HepG2 (cell line): Measurements from ENCODE around the gene RAMP3. TPM values are rescaled to one million over a fixed set of nuclear protein-coding genes. Genes with fewer than 3 reads are reported as not detected.

Source experiments
- ATAC-seq: fragments of 200-7000 bp; cut with Tn5 transposase; 3 replicates; pipeline ENCODE4 v1.9.1; 2020; ENCODE audit warnings: mild to moderate bottlenecking, moderate library complexity
- BruUV-seq: library from RNA; stranded (reverse); fragments of 400-500 nt; replicated peaks from 2 replicates; lab custom pipeline; 2021; lab: Mats Ljungman, UMichigan
- CTCF ChIA-PET: fragments of 300-600 bp; formaldehyde crosslinking; extraction: SDS; loops from one replicate; lab custom pipeline; 2021; ENCODE audit warnings: low total read pairs, inconsistent platforms, low intra/inter-chr PET ratio; lab: Yijun Ruan, JAX
- POLR2A ChIA-PET: fragments of 350-600 bp; sonication (Branson Sonifier 250); formaldehyde crosslinking; loops from one replicate; lab custom pipeline; 2020; ENCODE audit warnings: antibody characterized with exemption, inconsistent platforms; lab: Yijun Ruan, JAX
- DNase-seq: peaks from one replicate; pipeline ENCODE4 v3.0.0-alpha.2; 2015; ENCODE audit warnings: low spot score
- FAIRE-seq: peaks from 3 replicates; lab custom pipeline; 2011; peaks lifted over from hg19 to GRCh38; lab: Jason Lieb, UNC
- H2AFZ ChIP-seq: one replicate; pipeline ENCODE4 v1.6.1; 2011; ENCODE audit warnings: low read length, inconsistent platforms
- H3K27ac ChIP-seq: fragments of 300-600 bp; 3 replicates; pipeline ENCODE4 v1.8.0; 2011; ENCODE audit warnings: mixed run types, mild to moderate bottlenecking, mixed read lengths, low read length, inconsistent platforms; ENCODE audit not compliant: insufficient read depth; ENCODE audit errors: extremely low read length
- H3K27me3 ChIP-seq, 2 experiments: fragments of 200-600 bp in 1 of 2; 2 replicates in 1 of 2; 3 replicates in 1 of 2; pipeline versions ENCODE4 v1.6.0 to v1.8.0; 2011; ENCODE audit warnings: low read length in 2 of 2, mild to moderate bottlenecking in 2 of 2, moderate library complexity in 2 of 2, inconsistent platforms in 1 of 2; ENCODE audit not compliant: insufficient read depth in 2 of 2, control insufficient read depth in 1 of 2
- H3K36me3 ChIP-seq, 2 experiments: fragments of 200-600 bp in 1 of 2; replicated peaks in 1 of 2; 2 replicates in 1 of 2; 3 replicates in 1 of 2; pipeline versions ENCODE4 v1.5.1 to v1.8.0; 2011; ENCODE audit warnings: low read length in 2 of 2, inconsistent platforms in 1 of 2; ENCODE audit not compliant: insufficient read depth in 2 of 2, control insufficient read depth in 1 of 2
- H3K4me1 ChIP-seq: 2 replicates; pipeline ENCODE4 v1.5.1; 2012; ENCODE audit warnings: low read length, inconsistent platforms; ENCODE audit not compliant: insufficient read depth
- H3K4me2 ChIP-seq: 2 replicates; pipeline ENCODE4 v1.6.0; 2011; ENCODE audit warnings: low read depth, low read length, inconsistent platforms
- H3K4me3 ChIP-seq, 3 experiments: fragments of 200-600 bp in 1 of 3; sonication (generic), shearing (Covaris generic) in 1 of 3; replicated peaks in 1 of 3; 2 replicates each; pipeline ENCODE4 v1.5.1; 2011 to 2016; ENCODE audit warnings: low read length in 3 of 3, inconsistent platforms in 2 of 3, low read depth in 2 of 3, mild to moderate bottlenecking in 2 of 3, control low read depth in 1 of 3, mixed read lengths in 1 of 3; ENCODE audit not compliant: insufficient read depth in 1 of 3
- H3K79me2 ChIP-seq: one replicate; pipeline ENCODE4 v1.6.1; 2011; ENCODE audit warnings: low read length, inconsistent platforms; ENCODE audit not compliant: insufficient read depth
- H3K9ac ChIP-seq: 2 replicates; pipeline ENCODE4 v1.6.0; 2011; ENCODE audit warnings: mild to moderate bottlenecking, low read depth, low read length, inconsistent platforms; ENCODE audit not compliant: insufficient read depth
- H3K9me3 ChIP-seq: 2 replicates; pipeline ENCODE4 v1.5.1; 2012; ENCODE audit warnings: mild to moderate bottlenecking, low read length
- H4K20me1 ChIP-seq: 2 replicates; pipeline ENCODE4 v1.6.0; 2011; ENCODE audit warnings: inconsistent platforms, mild to moderate bottlenecking, low read length, moderate library complexity; ENCODE audit not compliant: insufficient read depth
- HMG20A ChIP-seq: IDR thresholded peaks from 2 replicates; pipeline ENCODE4 v1.6.1; 2016; ENCODE audit warnings: borderline replicate concordance
- KDM1A ChIP-seq: IDR thresholded peaks from 2 replicates; pipeline ENCODE4 v1.6.1; 2016; ENCODE audit warnings: missing compliant biosample characterization
- MZF1 ChIP-seq: sonication (generic); formaldehyde crosslinking; IDR thresholded peaks from 2 replicates; pipeline ENCODE4 v1.8.1; 2023; ENCODE audit warnings: mild to moderate bottlenecking, missing genetic modification reagents, borderline replicate concordance
- THAP9 ChIP-seq: sonication (generic); formaldehyde crosslinking; IDR thresholded peaks from 2 replicates; pipeline ENCODE4; 2020; ENCODE audit warnings: missing genetic modification reagents, mild to moderate bottlenecking, borderline replicate concordance
- TP53 ChIP-seq: sonication (generic); formaldehyde crosslinking; conservative IDR thresholded peaks from 2 replicates; pipeline ENCODE4 v1.4.0; 2020; ENCODE audit warnings: missing genetic modification reagents
- ZBTB1 ChIP-seq: sonication (generic); formaldehyde crosslinking; IDR thresholded peaks from 2 replicates; pipeline ENCODE4 v1.4.0; 2020; ENCODE audit warnings: missing genetic modification reagents, borderline replicate concordance
- ZBTB7B ChIP-seq: sonication (generic); formaldehyde crosslinking; IDR thresholded peaks from 2 replicates; pipeline ENCODE4 v1.4.0; 2020; ENCODE audit warnings: missing genetic modification reagents
- ZEB1 ChIP-seq: IDR thresholded peaks from 2 replicates; pipeline ENCODE4 v1.6.1; 2012; ENCODE audit warnings: mild to moderate bottlenecking, low read depth, inconsistent platforms; ENCODE audit not compliant: insufficient replicate concordance
- ZFP37 ChIP-seq: sonication (generic); formaldehyde crosslinking; IDR thresholded peaks from 2 replicates; pipeline ENCODE4 v1.4.0; 2020; ENCODE audit warnings: missing genetic modification reagents, borderline replicate concordance
- ZNF512B ChIP-seq: sonication (generic); formaldehyde crosslinking; IDR thresholded peaks from 2 replicates; pipeline ENCODE4 v1.5.1; 2020; ENCODE audit warnings: missing genetic modification reagents, mild to moderate bottlenecking, borderline replicate concordance
- ZNF546 ChIP-seq: sonication (generic); formaldehyde crosslinking; conservative IDR thresholded peaks from 2 replicates; pipeline ENCODE4 v1.8.1; 2023; ENCODE audit warnings: mild to moderate bottlenecking, missing genetic modification reagents
- ZSCAN20 ChIP-seq: sonication (generic); formaldehyde crosslinking; IDR thresholded peaks from 2 replicates; pipeline ENCODE4 v1.4.0; 2020; ENCODE audit warnings: missing genetic modification reagents, mild to moderate bottlenecking, borderline replicate concordance
- WGBS: methylation state at CpG from one replicate; pipeline ENCODE4 v1.1.6; 2017; ENCODE audit warnings: low lambda C conversion rate; 5-methylcytosine and 5-hydroxymethylcytosine counted together
- in situ Hi-C: cut with HindIII; loops from 2 replicates; pipeline ENCODE4 v1.10.0; 2017; ENCODE audit warnings: low pct_unique_long_range_greater_than_20kb; ENCODE audit not compliant: extremely low pct_ligation_motif_present
- intact Hi-C: fragments of 100-400 bp; cut with micrococcal nuclease; formaldehyde crosslinking; loops from one replicate; pipeline ENCODE4 v1.10.0; 2022; ENCODE audit not compliant: unreplicated experiment
- polyA plus RNA-seq, 8 experiments: library from polyadenylated mRNA; depleted of rRNA in 3 of 8; stranded (reverse) in 7 of 8; unstranded in 1 of 8; fragments of >200 nt; fragmentation: Illumina TruSeq in 4 of 8; extraction: Trizol in 4 of 8; gene quantifications; 2 replicates each; pipeline versions ENCODE4 v1.2.1 to v1.2.3, GENCODE V29; 2011 to 2016; ENCODE audit warnings: low read depth in 4 of 8, missing spikeins in 1 of 8, mixed read lengths in 1 of 8; ENCODE audit not compliant: insufficient read depth in 1 of 8
- total RNA-seq, 5 experiments: library from RNA; depleted of rRNA; stranded (reverse); fragments of >200 nt; fragmentation: Illumina TruSeq; extraction: Trizol; gene quantifications; 2 replicates each; pipeline ENCODE4 v1.2.3, GENCODE V29; 2016; ENCODE audit warnings: low read depth in 1 of 5

Gene RAMP3
- total and polyA plus RNA-seq, 2 of the 13 experiments (the other 11 are each of a cell fraction or from before 2014, with no cell fraction given) = not detected

- intact Hi-C loops (loop anchor here (5.0 to 10.0 kb wide), 2 partner anchors 435 to 513 kb away; no protein-coding TSS in a partner anchor), in situ Hi-C loops (loop anchor here (5.0 to 25.0 kb wide), 2 partner anchors 113 to 438 kb away; no protein-coding TSS in a partner anchor)
- no peaks in the 10 kb centered on the region for H3K36me3 ChIP-seq
- no peak overlapping the region for H3K9ac ChIP-seq
- DNase-seq (no peak), FAIRE-seq (no peak), ATAC-seq (no peak)
- TF ChIP-seq THAP9 (no peak), KDM1A (CRISPR knock-in tag) (no peak), ZEB1 (no peak), MZF1 (no peak), ZBTB1 (CRISPR knock-in tag) (no peak), ZNF512B (CRISPR knock-in tag) (no peak), ZFP37 (CRISPR knock-in tag) (no peak), ZBTB7B (CRISPR knock-in tag) (no peak), ZSCAN20 (CRISPR knock-in tag) (no peak), ZNF546 (CRISPR knock-in tag) (no peak), HMG20A (CRISPR knock-in tag) (no peak), TP53 (no peak)
- no peaks in the 10 kb centered on the region for H3K4me1 ChIP-seq
- no peak overlapping the region for H3K4me3 ChIP-seq
- WGBS = 20% methylated on average over 4 of the region's 5 CpGs
- CTCF ChIA-PET = no interaction called here
- H3K79me2 ChIP-seq = no peaks in the 10 kb centered on the region
- no peak overlapping the region for H3K4me2 ChIP-seq
- H2AFZ ChIP-seq = no peak overlapping the region
- no peak overlapping the region for H3K27ac ChIP-seq
- POLR2A ChIA-PET = no interaction called here
- peaks cover 4 to 52% of the 10 kb centered on the region in 2 experiments; a peak in 3 of 5 replicates for H3K27me3 ChIP-seq
- no peaks in the 10 kb centered on the region for H4K20me1 ChIP-seq
- BruUV-seq = no TSS peak
- no peaks in the 10 kb centered on the region for H3K9me3 ChIP-seq
Measured at GRCh38 chr7:45149606-45150005, 8.0 kb upstream of the RAMP3 start.
